ENCODE measurements around the gene CYTH1. TPM values are rescaled to one million over a fixed set of nuclear protein-coding genes. Genes with fewer than 3 reads are reported as not detected.

Gene CYTH1
- polyA plus RNA-seq, 1 experiment = 12.8 TPM

- POLR2A ChIA-PET = no interaction called here
- CTCF ChIA-PET = no interaction called here
Measured at GRCh38 chr17:78825696-78826095, 43.6 kb upstream of the CYTH1 start.

GRCh38 chr17:78824240-78824639 lies 42.2 kb upstream of the CYTH1 start:
- H3K4me3 ChIP-seq (ENCODE audit: low read depth, low read length) = no peak overlapping the region
- peaks cover 37% of the 10 kb centered on the region for H3K36me3 ChIP-seq (ENCODE audit: control insufficient read depth, insufficient read depth, low read length)
- CTCF ChIA-PET = interaction anchor here (1.7 to 2.5 kb wide), 2 partner anchors 8 to 27 kb away, joined by 5 read pairs; no protein-coding TSS in a partner anchor
- no peak for TF ChIP-seq CTCF (IDR thresholded peaks at IDR 0.05; ENCODE audit: insufficient read depth, low read depth, low read length)
- no peak for DNase-seq (ENCODE audit: low read depth)
- POLR2A ChIA-PET = no interaction called here
- H3K27me3 ChIP-seq (ENCODE audit: control insufficient read depth, insufficient read depth, low read length) = no peaks in the 10 kb centered on the region

More at GRCh38 chr17:78825696-78826095, 43.6 kb upstream of the CYTH1 start:
- H3K4me3 ChIP-seq (ENCODE audit: low read depth, low read length) = no peak overlapping the region
- no peak for DNase-seq (ENCODE audit: low read depth)
- no peaks in the 10 kb centered on the region for H3K27me3 ChIP-seq (ENCODE audit: control insufficient read depth, insufficient read depth, low read length)
- H3K36me3 ChIP-seq (ENCODE audit: control insufficient read depth, insufficient read depth, low read length) = peaks cover 26% of the 10 kb centered on the region
- TF ChIP-seq CTCF (IDR thresholded peaks at IDR 0.05; ENCODE audit: insufficient read depth, low read depth, low read length) = no peak

- H3K4me3 ChIP-seq (ENCODE audit: low read depth, low read length) = no peak overlapping the region
- POLR2A ChIA-PET = no interaction called here
- DNase-seq (ENCODE audit: low read depth) = no peak
- CTCF ChIA-PET = interaction anchor here (0.6 to 2.5 kb wide), 9 partner anchors 9 to 327 kb away, joined by 3 to 6 read pairs (median 3); no protein-coding TSS in a partner anchor
- peaks cover 34% of the 10 kb centered on the region for H3K36me3 ChIP-seq (ENCODE audit: control insufficient read depth, insufficient read depth, low read length)
- no peak for TF ChIP-seq CTCF (IDR thresholded peaks at IDR 0.05; ENCODE audit: insufficient read depth, low read depth, low read length)
- H3K27me3 ChIP-seq (ENCODE audit: control insufficient read depth, insufficient read depth, low read length) = no peaks in the 10 kb centered on the region
Measured at GRCh38 chr17:78823282-78824046, 41.4 kb upstream of the CYTH1 start.

- ChIA-PET CTCF (interaction anchor here (0.5 to 2.9 kb wide), 11 partner anchors 9 to 942 kb away, joined by 3 to 10 read pairs (median 3); no protein-coding TSS in a partner anchor), POLR2A (no interaction called here)
- DNase-seq (ENCODE audit: low read depth) = peak; percentile 95
- no peak for TF ChIP-seq CTCF (IDR thresholded peaks at IDR 0.05; ENCODE audit: insufficient read depth, low read depth, low read length)
- no peaks in the 10 kb centered on the region for H3K27me3 ChIP-seq (ENCODE audit: control insufficient read depth, insufficient read depth, low read length)
- H3K36me3 ChIP-seq (ENCODE audit: control insufficient read depth, insufficient read depth, low read length) = peaks cover 40% of the 10 kb centered on the region
- no peak overlapping the region for H3K4me3 ChIP-seq (ENCODE audit: low read depth, low read length)
Measured at GRCh38 chr17:78822552-78822951, 40.5 kb upstream of the CYTH1 start.

GRCh38 chr17:78821961-78822360 lies 39.9 kb upstream of the CYTH1 start:
- Histone ChIP-seq H3K27me3 (ENCODE audit: control insufficient read depth, insufficient read depth, low read length) (no peaks in the 10 kb centered on the region), H3K4me3 (ENCODE audit: low read depth, low read length) (no peak overlapping the region), H3K36me3 (ENCODE audit: control insufficient read depth, insufficient read depth, low read length) (peaks cover 41% of the 10 kb centered on the region)
- TF ChIP-seq CTCF (IDR thresholded peaks at IDR 0.05; ENCODE audit: insufficient read depth, low read depth, low read length) = no peak
- ChIA-PET CTCF (interaction anchor here (0.8 to 2.9 kb wide), 9 partner anchors 10 to 325 kb away, joined by 3 to 10 read pairs (median 3); no protein-coding TSS in a partner anchor), POLR2A (no interaction called here)
- DNase-seq (ENCODE audit: low read depth) = no peak
